Measurements from ENCODE around the gene ZNF254.

Gene ZNF254

DNA sequence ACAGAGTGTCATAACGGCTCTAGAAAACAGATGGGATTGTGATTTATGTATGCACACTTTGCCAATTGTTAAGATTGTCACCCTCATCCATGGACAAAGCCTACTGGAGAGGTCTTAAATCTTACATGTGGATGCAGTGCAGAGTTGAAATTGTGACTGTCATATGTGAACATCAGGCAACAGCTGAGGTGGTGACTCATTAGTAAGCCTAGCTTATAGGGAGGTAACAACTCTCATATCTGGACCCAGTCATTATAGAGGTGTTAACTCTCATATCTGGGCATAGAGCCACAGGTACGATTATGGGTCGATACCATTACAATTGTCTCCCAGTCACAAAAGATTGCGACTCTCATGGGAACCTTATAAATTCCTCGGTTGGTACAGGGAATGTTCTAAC, 29.8 kb upstream of the ZNF254 start:
- no peak overlapping the region for H3K4me3 ChIP-seq (ENCODE audit: low read length)
- no peak overlapping the region for H3K27ac ChIP-seq (ENCODE audit: low read depth, low read length)
- peaks cover 17% of the 10 kb centered on the region for H3K36me3 ChIP-seq (ENCODE audit: control insufficient read depth, insufficient read depth, low read length)
- no peak overlapping the region for H3K4ac ChIP-seq (ENCODE audit: low read depth, low read length)
- H3K23ac ChIP-seq (ENCODE audit: low read length) = no peak overlapping the region
- no peak overlapping the region for H2BK15ac ChIP-seq (replicated peaks; ENCODE audit: low read depth)
- H3K4me2 ChIP-seq (ENCODE audit: low read length) = no peak overlapping the region
- H3K79me1 ChIP-seq (ENCODE audit: low read length) = peaks cover 2% of the 10 kb centered on the region
- no peak for DNase-seq
- no peak overlapping the region for H2BK120ac ChIP-seq (ENCODE audit: low read depth, low read length)
- no peak overlapping the region for H3K18ac ChIP-seq (ENCODE audit: low read length)
- WGBS (ENCODE audit: extremely low coverage, insufficient coverage, low lambda C conversion rate) = no CpG with 5 or more reads among the region's 5 CpGs
- H4K5ac ChIP-seq (ENCODE audit: low read length) = no peak overlapping the region
- H3K56ac ChIP-seq (ENCODE audit: low read length) = no peak overlapping the region
- H3K4me1 ChIP-seq (ENCODE audit: control insufficient read depth, low read depth, low read length) = no peaks in the 10 kb centered on the region
- H2BK5ac ChIP-seq (ENCODE audit: low read length) = no peak overlapping the region
- H3K79me2 ChIP-seq (ENCODE audit: control insufficient read depth, insufficient read depth, low read length) = no peaks in the 10 kb centered on the region
- H2AK5ac ChIP-seq (ENCODE audit: low read length) = no peak overlapping the region
- H4K8ac ChIP-seq (ENCODE audit: low read depth, low read length) = no peak overlapping the region
- no peak overlapping the region for H3K9ac ChIP-seq (ENCODE audit: low read length)
- H3K27me3 ChIP-seq (ENCODE audit: insufficient read depth, low read length, poor library complexity) = no peaks in the 10 kb centered on the region

DNA sequence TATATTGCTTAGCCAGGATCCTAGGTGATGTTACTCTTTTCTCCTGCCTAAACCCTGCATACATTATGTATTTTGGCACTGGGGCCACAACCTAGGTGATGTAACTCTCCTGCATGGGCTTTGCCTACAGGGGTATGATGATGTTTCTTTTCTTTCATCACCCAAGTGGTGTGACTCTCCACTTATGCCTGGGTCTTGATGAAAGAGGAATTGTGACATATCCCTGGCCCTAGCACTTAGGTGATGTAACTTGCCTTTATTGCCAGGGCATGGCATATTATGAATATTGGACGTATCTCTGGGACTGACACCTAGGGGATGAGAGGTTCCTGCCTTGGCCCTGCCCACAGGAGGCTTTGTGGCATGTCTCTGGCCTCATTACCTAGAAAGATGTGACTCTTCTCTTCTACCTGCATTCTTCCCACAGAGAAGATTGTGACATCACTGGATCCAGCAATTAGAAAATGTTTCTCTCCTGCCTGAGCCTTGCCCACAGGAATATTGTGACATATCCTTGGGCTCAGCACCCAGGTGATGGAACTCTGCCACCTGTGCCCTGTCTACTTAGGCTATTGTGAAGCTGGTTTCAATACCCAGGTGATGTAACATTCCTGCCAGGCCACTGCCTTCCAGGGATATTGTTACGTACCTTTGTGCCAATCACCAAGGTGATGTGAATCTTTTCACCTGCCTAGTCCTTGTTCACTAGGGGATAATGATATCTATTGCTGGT, 27.3 kb upstream of the ZNF254 start:
- Histone ChIP-seq H3K4ac (ENCODE audit: low read depth, low read length) (no peak overlapping the region), H3K18ac (ENCODE audit: low read length) (no peak overlapping the region), H3K23ac (ENCODE audit: low read length) (no peak overlapping the region), H4K5ac (ENCODE audit: low read length) (no peak overlapping the region), H3K56ac (ENCODE audit: low read length) (no peak overlapping the region), H3K9ac (ENCODE audit: low read length) (no peak overlapping the region), H3K27me3 (ENCODE audit: insufficient read depth, low read length, poor library complexity) (no peaks in the 10 kb centered on the region), H2AK5ac (ENCODE audit: low read length) (no peak overlapping the region), H3K4me3 (ENCODE audit: low read length) (no peak overlapping the region), H2BK5ac (ENCODE audit: low read length) (no peak overlapping the region), H3K4me1 (ENCODE audit: control insufficient read depth, low read depth, low read length) (no peaks in the 10 kb centered on the region), H3K79me2 (ENCODE audit: control insufficient read depth, insufficient read depth, low read length) (no peaks in the 10 kb centered on the region), H3K4me2 (ENCODE audit: low read length) (no peak overlapping the region), H3K36me3 (ENCODE audit: control insufficient read depth, insufficient read depth, low read length) (peaks cover 12% of the 10 kb centered on the region), H3K79me1 (ENCODE audit: low read length) (no peaks in the 10 kb centered on the region), H2BK120ac (ENCODE audit: low read depth, low read length) (no peak overlapping the region), H4K8ac (ENCODE audit: low read depth, low read length) (no peak overlapping the region), H3K27ac (ENCODE audit: low read depth, low read length) (no peak overlapping the region), H2BK15ac (replicated peaks; ENCODE audit: low read depth) (no peak overlapping the region)
- DNase-seq = no peak
- WGBS (ENCODE audit: extremely low coverage, insufficient coverage, low lambda C conversion rate) = no CpG with 5 or more reads among the region's 2 CpGs

DNA sequence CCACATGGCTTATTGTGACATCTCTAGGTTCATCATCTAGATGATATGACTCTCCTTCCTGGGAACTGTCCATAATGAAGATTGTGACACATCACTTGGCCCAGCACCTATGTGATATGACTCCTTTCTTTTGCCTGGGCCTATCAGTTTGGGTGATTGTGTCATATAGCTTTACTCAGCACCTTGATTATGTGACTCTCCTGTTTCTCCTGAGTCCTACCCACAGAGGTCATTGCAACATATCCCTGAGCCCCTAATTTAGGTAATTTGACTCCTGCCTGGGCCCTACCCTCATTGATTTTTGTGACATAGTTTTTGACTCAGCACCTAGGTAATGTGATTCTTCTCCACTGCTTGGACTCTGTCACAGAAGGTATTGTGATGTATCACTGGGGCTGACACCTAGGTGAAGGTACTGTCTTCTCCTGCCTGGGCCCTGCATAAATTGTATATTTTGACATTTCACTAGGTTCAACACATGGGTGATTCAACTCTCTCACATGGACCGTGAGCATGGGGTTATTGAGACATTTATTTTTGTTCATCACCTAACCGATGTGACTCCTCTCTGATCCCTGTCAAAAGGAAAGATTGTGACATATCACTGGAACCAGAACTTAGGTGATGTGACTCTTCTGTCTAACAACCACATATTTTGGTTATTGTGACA, 26.2 kb upstream of the ZNF254 start:
- no peak overlapping the region for H4K5ac ChIP-seq (ENCODE audit: low read length)

DNA sequence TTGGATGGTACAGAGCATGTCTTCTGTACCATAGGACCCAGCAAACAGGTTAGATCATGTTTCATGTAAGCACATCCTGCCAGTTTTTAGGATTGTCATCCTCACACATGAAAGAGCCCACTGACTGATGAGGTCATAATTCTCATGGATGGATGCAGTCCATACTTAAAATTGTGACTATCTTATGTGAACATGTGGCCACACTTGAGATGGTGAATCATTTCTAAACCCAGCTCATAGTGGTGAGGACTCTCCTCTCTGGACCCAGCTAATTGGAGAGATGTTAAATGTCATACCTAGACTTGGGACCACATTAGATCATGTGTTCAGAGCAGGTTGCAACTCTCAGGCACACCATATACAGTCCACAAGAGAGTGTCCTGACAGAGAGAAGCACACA, 24.8 kb upstream of the ZNF254 start:
- Histone ChIP-seq H2AK5ac (ENCODE audit: low read length) (no peak overlapping the region), H3K4me1 (ENCODE audit: control insufficient read depth, low read depth, low read length) (no peaks in the 10 kb centered on the region), H2BK5ac (ENCODE audit: low read length) (no peak overlapping the region), H3K4me3 (ENCODE audit: low read length) (no peak overlapping the region), H3K4ac (ENCODE audit: low read depth, low read length) (no peak overlapping the region), H3K27me3 (ENCODE audit: insufficient read depth, low read length, poor library complexity) (no peaks in the 10 kb centered on the region), H3K79me1 (ENCODE audit: low read length) (no peaks in the 10 kb centered on the region), H3K9ac (ENCODE audit: low read length) (no peak overlapping the region), H4K5ac (ENCODE audit: low read length) (no peak overlapping the region), H3K36me3 (ENCODE audit: control insufficient read depth, insufficient read depth, low read length) (peaks cover 13% of the 10 kb centered on the region), H3K23ac (ENCODE audit: low read length) (no peak overlapping the region), H2BK120ac (ENCODE audit: low read depth, low read length) (no peak overlapping the region), H2BK15ac (replicated peaks; ENCODE audit: low read depth) (no peak overlapping the region), H4K8ac (ENCODE audit: low read depth, low read length) (no peak overlapping the region), H3K18ac (ENCODE audit: low read length) (no peak overlapping the region), H3K27ac (ENCODE audit: low read depth, low read length) (no peak overlapping the region), H3K56ac (ENCODE audit: low read length) (no peak overlapping the region), H3K79me2 (ENCODE audit: control insufficient read depth, insufficient read depth, low read length) (no peaks in the 10 kb centered on the region), H3K4me2 (ENCODE audit: low read length) (no peak overlapping the region)
- no peak for DNase-seq

More for the DNA sequence above, 26.2 kb upstream of the ZNF254 start:
- Histone ChIP-seq H3K18ac (ENCODE audit: low read length) (no peak overlapping the region), H4K8ac (ENCODE audit: low read depth, low read length) (no peak overlapping the region), H3K36me3 (ENCODE audit: control insufficient read depth, insufficient read depth, low read length) (peaks cover 13% of the 10 kb centered on the region), H3K56ac (ENCODE audit: low read length) (no peak overlapping the region), H3K23ac (ENCODE audit: low read length) (no peak overlapping the region), H2BK5ac (ENCODE audit: low read length) (no peak overlapping the region), H2BK15ac (replicated peaks; ENCODE audit: low read depth) (no peak overlapping the region), H3K27ac (ENCODE audit: low read depth, low read length) (no peak overlapping the region), H3K4me1 (ENCODE audit: control insufficient read depth, low read depth, low read length) (no peaks in the 10 kb centered on the region), H3K79me2 (ENCODE audit: control insufficient read depth, insufficient read depth, low read length) (no peaks in the 10 kb centered on the region), H2BK120ac (ENCODE audit: low read depth, low read length) (no peak overlapping the region), H3K4ac (ENCODE audit: low read depth, low read length) (no peak overlapping the region), H3K4me2 (ENCODE audit: low read length) (no peak overlapping the region), H3K79me1 (ENCODE audit: low read length) (no peaks in the 10 kb centered on the region), H3K9ac (ENCODE audit: low read length) (no peak overlapping the region), H3K4me3 (ENCODE audit: low read length) (no peak overlapping the region), H2AK5ac (ENCODE audit: low read length) (no peak overlapping the region), H3K27me3 (ENCODE audit: insufficient read depth, low read length, poor library complexity) (no peaks in the 10 kb centered on the region)
- no peak for DNase-seq
- WGBS (ENCODE audit: extremely low coverage, insufficient coverage, low lambda C conversion rate) = no CpG with 5 or more reads among the region's 2 CpGs

DNA sequence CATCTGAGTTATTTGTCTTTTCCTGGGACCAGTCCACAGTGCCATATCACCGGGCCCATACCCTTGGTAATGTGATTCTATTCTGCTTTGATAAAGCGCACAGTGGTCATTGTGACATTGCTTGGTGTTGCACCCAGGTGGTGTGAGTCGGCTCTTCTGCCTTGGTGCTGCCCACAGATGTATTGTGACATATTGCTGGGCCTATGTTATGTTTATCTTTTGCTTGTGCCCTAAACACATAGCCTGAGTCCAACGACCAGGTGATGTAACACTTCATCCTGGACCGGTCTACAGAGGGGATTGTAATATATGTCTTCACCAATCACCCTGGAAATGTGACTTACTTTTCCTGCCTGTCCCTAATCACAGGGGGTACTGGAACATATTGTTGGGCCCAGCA, 23.7 kb upstream of the ZNF254 start:
- Histone ChIP-seq H3K4me2 (ENCODE audit: low read length) (no peak overlapping the region), H3K36me3 (ENCODE audit: control insufficient read depth, insufficient read depth, low read length) (peaks cover 16% of the 10 kb centered on the region), H3K79me2 (ENCODE audit: control insufficient read depth, insufficient read depth, low read length) (no peaks in the 10 kb centered on the region), H3K23ac (ENCODE audit: low read length) (no peak overlapping the region), H3K56ac (ENCODE audit: low read length) (no peak overlapping the region), H3K9ac (ENCODE audit: low read length) (no peak overlapping the region), H3K4me1 (ENCODE audit: control insufficient read depth, low read depth, low read length) (no peaks in the 10 kb centered on the region), H3K27ac (ENCODE audit: low read depth, low read length) (no peak overlapping the region), H2BK15ac (replicated peaks; ENCODE audit: low read depth) (no peak overlapping the region), H3K18ac (ENCODE audit: low read length) (no peak overlapping the region), H3K4me3 (ENCODE audit: low read length) (no peak overlapping the region), H2BK5ac (ENCODE audit: low read length) (no peak overlapping the region), H3K4ac (ENCODE audit: low read depth, low read length) (no peak overlapping the region), H4K8ac (ENCODE audit: low read depth, low read length) (no peak overlapping the region), H3K27me3 (ENCODE audit: insufficient read depth, low read length, poor library complexity) (no peaks in the 10 kb centered on the region), H3K79me1 (ENCODE audit: low read length) (no peaks in the 10 kb centered on the region), H4K5ac (ENCODE audit: low read length) (no peak overlapping the region), H2BK120ac (ENCODE audit: low read depth, low read length) (no peak overlapping the region), H2AK5ac (ENCODE audit: low read length) (no peak overlapping the region)
- WGBS (ENCODE audit: extremely low coverage, insufficient coverage, low lambda C conversion rate) = no CpG with 5 or more reads among the region's 5 CpGs
- DNase-seq = no peak

DNA sequence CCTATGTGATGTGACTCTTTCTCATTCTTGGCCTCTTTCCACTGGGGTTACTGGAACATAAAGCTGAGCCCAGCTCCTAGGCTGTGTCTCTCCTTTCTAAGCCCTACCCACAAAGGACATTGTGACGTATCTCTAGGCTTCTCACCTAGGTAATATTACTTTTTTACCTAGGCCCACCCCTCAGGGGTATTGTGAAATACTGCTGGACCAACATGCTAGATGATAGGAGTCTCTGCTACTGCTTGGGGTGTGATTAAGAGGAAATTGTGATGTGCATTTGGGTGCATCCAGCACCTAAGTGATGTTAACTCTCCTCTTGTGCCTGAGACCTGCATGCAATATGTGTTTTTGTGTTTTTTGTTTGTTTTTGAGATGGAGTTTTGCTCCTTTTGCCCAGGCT, 22.8 kb upstream of the ZNF254 start:
- WGBS (ENCODE audit: extremely low coverage, insufficient coverage, low lambda C conversion rate) = no CpG with 5 or more reads among the region's 1 CpG
- no peak for DNase-seq
- H4K8ac ChIP-seq (ENCODE audit: low read depth, low read length) = no peak overlapping the region
- no peak overlapping the region for H2BK5ac ChIP-seq (ENCODE audit: low read length)
- no peak overlapping the region for H3K9ac ChIP-seq (ENCODE audit: low read length)
- H3K4me3 ChIP-seq (ENCODE audit: low read length) = no peak overlapping the region
- H2AK5ac ChIP-seq (ENCODE audit: low read length) = no peak overlapping the region
- H3K79me1 ChIP-seq (ENCODE audit: low read length) = no peaks in the 10 kb centered on the region
- H2BK120ac ChIP-seq (ENCODE audit: low read depth, low read length) = no peak overlapping the region
- no peak overlapping the region for H3K18ac ChIP-seq (ENCODE audit: low read length)
- H3K36me3 ChIP-seq (ENCODE audit: control insufficient read depth, insufficient read depth, low read length) = peaks cover 15% of the 10 kb centered on the region
- H3K4me2 ChIP-seq (ENCODE audit: low read length) = no peak overlapping the region
- no peak overlapping the region for H2BK15ac ChIP-seq (replicated peaks; ENCODE audit: low read depth)
- H4K5ac ChIP-seq (ENCODE audit: low read length) = no peak overlapping the region
- H3K27me3 ChIP-seq (ENCODE audit: insufficient read depth, low read length, poor library complexity) = no peaks in the 10 kb centered on the region
- H3K4me1 ChIP-seq (ENCODE audit: control insufficient read depth, low read depth, low read length) = no peaks in the 10 kb centered on the region
- H3K23ac ChIP-seq (ENCODE audit: low read length) = peak overlapping the region; percentile 29
- H3K4ac ChIP-seq (ENCODE audit: low read depth, low read length) = no peak overlapping the region
- no peaks in the 10 kb centered on the region for H3K79me2 ChIP-seq (ENCODE audit: control insufficient read depth, insufficient read depth, low read length)
- no peak overlapping the region for H3K27ac ChIP-seq (ENCODE audit: low read depth, low read length)
- H3K56ac ChIP-seq (ENCODE audit: low read length) = no peak overlapping the region

All from mesendoderm (in vitro differentiated cells).